Measurements from ENCODE around the gene OR6J1. TPM values are rescaled to one million over a fixed set of nuclear protein-coding genes. Genes with fewer than 3 reads are reported as not detected.

OR6J1 gene
- total and polyA plus RNA-seq, 2 of the 13 experiments (the other 11 are each of a cell fraction or from before 2014, with no cell fraction given) = not detected

DNA sequence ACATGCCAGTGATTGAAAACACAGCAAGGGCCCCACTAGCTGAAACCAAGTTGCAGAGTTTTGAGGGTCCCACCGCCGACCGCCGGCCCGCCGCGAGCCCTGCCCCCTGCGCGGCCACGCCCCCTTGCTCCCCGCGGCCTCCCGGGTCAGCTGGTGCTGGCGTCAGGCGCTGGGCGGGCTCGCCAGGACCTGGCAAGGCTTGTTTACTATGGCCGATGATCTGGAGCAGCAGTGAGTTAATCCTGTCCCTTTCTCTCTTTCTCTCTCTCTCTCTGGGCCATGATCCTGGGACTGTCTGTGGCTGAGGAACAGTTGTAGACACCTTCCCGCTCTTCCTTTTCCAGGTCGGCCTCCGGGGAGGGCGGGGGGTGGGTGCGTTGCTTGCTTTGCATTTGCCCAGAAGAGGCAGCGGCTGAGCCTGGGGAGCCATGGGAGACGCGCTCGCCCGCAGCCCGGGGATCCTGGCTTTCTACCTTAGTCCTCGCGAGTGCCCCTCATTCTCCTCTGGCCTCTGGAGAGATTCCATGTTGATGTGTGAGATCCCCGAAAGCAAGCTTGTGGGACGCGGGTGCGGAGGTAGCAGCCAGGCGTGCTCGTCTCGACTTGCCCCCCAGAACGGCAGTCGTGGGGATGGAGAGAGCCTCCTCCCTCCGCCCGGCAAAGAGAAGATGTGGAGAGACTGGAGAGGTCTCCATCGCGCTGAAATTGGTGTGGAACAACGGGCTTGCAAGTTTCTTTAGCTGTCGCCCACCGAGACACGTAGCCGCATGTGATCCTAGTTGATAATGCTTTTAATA is 45.9 kb downstream of the OR6J1 start, which contains the start of gene ABHD4 (continued):
- TF ChIP-seq ZNF598 (CRISPR knock-in tag; IDR thresholded peaks at IDR 0.05; ENCODE audit: borderline replicate concordance) (peak; percentile 94; the same call in 1 of the 2 replicates), JARID2 (CRISPR knock-in tag; IDR thresholded peaks at IDR 0.05; ENCODE audit: insufficient replicate concordance) (no peak), FIP1L1 (IDR thresholded peaks at IDR 0.05; ENCODE audit: borderline replicate concordance, insufficient read depth, low read depth, low read length) (0 out of 2 replicates have a peak, but pooled peaks have one; percentile 32), KDM1A (CRISPR knock-in tag; IDR thresholded peaks at IDR 0.05) (peak; percentile 55; the same call in 1 of the 2 replicates), ZSCAN31 (CRISPR knock-in tag; IDR thresholded peaks at IDR 0.05; ENCODE audit: low read depth) (peak; percentile 97), YY1 (IDR thresholded peaks at IDR 0.05; ENCODE audit: insufficient read depth, insufficient replicate concordance, low read depth, low read length) (peak; percentile 87), EZH2 (conservative IDR thresholded peaks at IDR 0.05; ENCODE audit: low read depth, low read length) (no peak), ZFP62 (CRISPR knock-in tag; IDR thresholded peaks at IDR 0.05) (no peak), ZNF878 (CRISPR knock-in tag; IDR thresholded peaks at IDR 0.05) (no peak), ZEB1 (IDR thresholded peaks at IDR 0.05; ENCODE audit: insufficient replicate concordance, low read depth) (peak; percentile 67), ZNF879 (CRISPR knock-in tag; IDR thresholded peaks at IDR 0.05) (peak; percentile 89; the same call in 1 of the 2 replicates), HNRNPH1 (optimal IDR thresholded peaks at IDR 0.05; ENCODE audit: low read depth, low read length) (peak; percentile 56), GTF2F1 (IDR thresholded peaks at IDR 0.05; ENCODE audit: low read length) (0 out of 2 replicates have a peak, but pooled peaks have one; percentile 61), SMYD3 (CRISPR knock-in tag; IDR thresholded peaks at IDR 0.05) (peak; percentile 81; the same call in 1 of the 2 replicates), MED1 (CRISPR knock-in tag; IDR thresholded peaks at IDR 0.05) (peak; percentile 68), ZFP37 (CRISPR knock-in tag; IDR thresholded peaks at IDR 0.05; ENCODE audit: borderline replicate concordance) (peak; percentile 49; the same call in 1 of the 2 replicates), ZNF883 (CRISPR knock-in tag; IDR thresholded peaks at IDR 0.05; ENCODE audit: not compliant biosample characterization) (peak; percentile 67), ZNF549 (CRISPR knock-in tag; IDR thresholded peaks at IDR 0.05) (no peak), GABPA (IDR thresholded peaks at IDR 0.05; ENCODE audit: low read depth, low read length) (no peak), GABPA (CRISPR knock-in tag; IDR thresholded peaks at IDR 0.05; ENCODE audit: low read depth) (no peak), HOXA7 (CRISPR knock-in tag; IDR thresholded peaks at IDR 0.05) (no peak), ZNF773 (CRISPR knock-in tag; IDR thresholded peaks at IDR 0.05; ENCODE audit: borderline replicate concordance) (peak; percentile 69; the same call in 1 of the 2 replicates), SIX1 (CRISPR knock-in tag; IDR thresholded peaks at IDR 0.05; ENCODE audit: borderline replicate concordance) (no peak), ZNF432 (CRISPR knock-in tag; IDR thresholded peaks at IDR 0.05; ENCODE audit: borderline replicate concordance) (no peak), ZNF615 (CRISPR knock-in tag; IDR thresholded peaks at IDR 0.05; ENCODE audit: borderline replicate concordance) (no peak), ZNF563 (CRISPR knock-in tag; IDR thresholded peaks at IDR 0.05) (peak; percentile 92), RBAK (CRISPR knock-in tag; IDR thresholded peaks at IDR 0.05) (no peak; the same call in 1 of the 2 replicates), NR2F2 (IDR thresholded peaks at IDR 0.05; ENCODE audit: borderline replicate concordance, low read depth) (peak; percentile 73; the same call in 1 of the 2 replicates)
- TF ChIP-seq, protein P1, sequence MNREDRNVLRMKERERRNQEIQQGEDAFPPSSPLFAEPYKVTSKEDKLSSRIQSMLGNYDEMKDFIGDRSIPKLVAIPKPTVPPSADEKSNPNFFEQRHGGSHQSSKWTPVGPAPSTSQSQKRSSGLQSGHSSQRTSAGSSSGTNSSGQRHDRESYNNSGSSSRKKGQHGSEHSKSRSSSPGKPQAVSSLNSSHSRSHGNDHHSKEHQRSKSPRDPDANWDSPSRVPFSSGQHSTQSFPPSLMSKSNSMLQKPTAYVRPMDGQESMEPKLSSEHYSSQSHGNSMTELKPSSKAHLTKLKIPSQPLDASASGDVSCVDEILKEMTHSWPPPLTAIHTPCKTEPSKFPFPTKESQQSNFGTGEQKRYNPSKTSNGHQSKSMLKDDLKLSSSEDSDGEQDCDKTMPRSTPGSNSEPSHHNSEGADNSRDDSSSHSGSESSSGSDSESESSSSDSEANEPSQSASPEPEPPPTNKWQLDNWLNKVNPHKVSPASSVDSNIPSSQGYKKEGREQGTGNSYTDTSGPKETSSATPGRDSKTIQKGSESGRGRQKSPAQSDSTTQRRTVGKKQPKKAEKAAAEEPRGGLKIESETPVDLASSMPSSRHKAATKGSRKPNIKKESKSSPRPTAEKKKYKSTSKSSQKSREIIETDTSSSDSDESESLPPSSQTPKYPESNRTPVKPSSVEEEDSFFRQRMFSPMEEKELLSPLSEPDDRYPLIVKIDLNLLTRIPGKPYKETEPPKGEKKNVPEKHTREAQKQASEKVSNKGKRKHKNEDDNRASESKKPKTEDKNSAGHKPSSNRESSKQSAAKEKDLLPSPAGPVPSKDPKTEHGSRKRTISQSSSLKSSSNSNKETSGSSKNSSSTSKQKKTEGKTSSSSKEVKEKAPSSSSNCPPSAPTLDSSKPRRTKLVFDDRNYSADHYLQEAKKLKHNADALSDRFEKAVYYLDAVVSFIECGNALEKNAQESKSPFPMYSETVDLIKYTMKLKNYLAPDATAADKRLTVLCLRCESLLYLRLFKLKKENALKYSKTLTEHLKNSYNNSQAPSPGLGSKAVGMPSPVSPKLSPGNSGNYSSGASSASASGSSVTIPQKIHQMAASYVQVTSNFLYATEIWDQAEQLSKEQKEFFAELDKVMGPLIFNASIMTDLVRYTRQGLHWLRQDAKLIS (CRISPR knock-in tag; IDR thresholded peaks at IDR 0.05) = no peak; the same call in 1 of the 2 replicates
